ENCODE data around the gene ACVR1B. TPM values are rescaled to one million over a fixed set of nuclear protein-coding genes. Genes with fewer than 3 reads are reported as not detected.

The ACVR1B gene
- total RNA-seq, 1 donor from 2014 or later: 2.4 TPM

GRCh38 chr12:51911788-51912711, 39.4 kb upstream of the ACVR1B start:
- intact Hi-C loops (cut with micrococcal nuclease): no loop called here
- Mint-ChIP-seq H3K9me3 (no peaks in the 10 kb centered on the region), H3K27ac (no peak overlapping the region), H3K4me1 (ENCODE audit: low read depth) (no peaks in the 10 kb centered on the region), H3K27me3 (ENCODE audit: low read depth) (peaks cover 31% of the 10 kb centered on the region), H3K4me3 (ENCODE audit: low read depth) (no peak overlapping the region), H3K36me3 (ENCODE audit: low read depth) (no peaks in the 10 kb centered on the region)
- no peak for DNase-seq (ENCODE audit: low spot score)

DNA sequence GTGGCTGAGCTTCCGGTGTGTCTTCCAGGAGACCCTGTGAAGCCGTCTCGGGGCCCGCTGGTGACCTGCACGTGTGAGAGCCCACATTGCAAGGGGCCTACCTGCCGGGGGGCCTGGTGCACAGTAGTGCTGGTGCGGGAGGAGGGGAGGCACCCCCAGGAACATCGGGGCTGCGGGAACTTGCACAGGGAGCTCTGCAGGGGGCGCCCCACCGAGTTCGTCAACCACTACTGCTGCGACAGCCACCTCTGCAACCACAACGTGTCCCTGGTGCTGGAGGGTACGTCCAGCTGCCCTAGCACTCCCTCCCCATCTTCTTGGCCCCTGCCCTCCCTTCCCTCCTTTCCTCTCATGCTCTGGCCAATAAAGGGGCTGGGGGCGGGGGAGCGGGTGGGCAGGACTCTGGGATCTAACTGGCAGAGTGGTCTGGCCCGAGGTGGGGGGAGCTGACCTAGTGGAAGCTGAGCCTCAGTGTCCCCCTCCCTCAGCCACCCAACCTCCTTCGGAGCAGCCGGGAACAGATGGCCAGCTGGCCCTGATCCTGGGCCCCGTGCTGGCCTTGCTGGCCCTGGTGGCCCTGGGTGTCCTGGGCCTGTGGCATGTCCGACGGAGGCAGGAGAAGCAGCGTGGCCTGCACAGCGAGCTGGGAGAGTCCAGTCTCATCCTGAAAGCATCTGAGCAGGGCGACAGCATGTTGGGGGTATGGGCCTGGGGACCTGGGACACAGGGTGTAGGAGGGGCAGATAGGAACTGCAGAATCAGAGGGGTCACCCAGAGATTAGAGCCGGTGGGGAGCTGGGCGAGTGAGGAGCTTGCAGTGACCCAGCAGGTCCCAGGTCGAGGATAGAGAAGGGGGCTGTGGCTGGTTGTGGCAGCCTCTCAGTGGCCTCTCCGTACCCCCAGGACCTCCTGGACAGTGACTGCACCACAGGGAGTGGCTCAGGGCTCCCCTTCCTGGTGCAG, 38.1 kb upstream of the ACVR1B start:
- no peak for DNase-seq (ENCODE audit: low spot score)
- H3K27ac Mint-ChIP-seq: no peak overlapping the region
- H3K4me1 Mint-ChIP-seq (ENCODE audit: low read depth): no peaks in the 10 kb centered on the region
- no peaks in the 10 kb centered on the region for H3K36me3 Mint-ChIP-seq (ENCODE audit: low read depth)
- H3K4me3 Mint-ChIP-seq (ENCODE audit: low read depth): no peak overlapping the region
- H3K27me3 Mint-ChIP-seq (ENCODE audit: low read depth): peaks cover 25% of the 10 kb centered on the region
- intact Hi-C loops (cut with micrococcal nuclease): no loop called here
- no peaks in the 10 kb centered on the region for H3K9me3 Mint-ChIP-seq

- Mint-ChIP-seq H3K27ac (no peak overlapping the region), H3K4me3 (ENCODE audit: low read depth) (no peak overlapping the region), H3K9me3 (no peaks in the 10 kb centered on the region), H3K36me3 (ENCODE audit: low read depth) (no peaks in the 10 kb centered on the region), H3K4me1 (ENCODE audit: low read depth) (no peaks in the 10 kb centered on the region), H3K27me3 (ENCODE audit: low read depth) (peaks cover 18% of the 10 kb centered on the region)
- DNase-seq (ENCODE audit: low spot score): no peak
- intact Hi-C loops (cut with micrococcal nuclease): no loop called here
Observed at GRCh38 chr12:51914034-51914923, 37.2 kb upstream of the ACVR1B start.

- DNase-seq (ENCODE audit: low spot score): no peak
- Mint-ChIP-seq H3K27me3 (ENCODE audit: low read depth) (peaks cover 12% of the 10 kb centered on the region), H3K4me3 (ENCODE audit: low read depth) (no peak overlapping the region), H3K4me1 (ENCODE audit: low read depth) (no peaks in the 10 kb centered on the region), H3K27ac (no peak overlapping the region), H3K36me3 (ENCODE audit: low read depth) (no peaks in the 10 kb centered on the region), H3K9me3 (no peaks in the 10 kb centered on the region)
- intact Hi-C loops (cut with micrococcal nuclease): no loop called here
Observed at GRCh38 chr12:51915003-51915625, 36.4 kb upstream of the ACVR1B start.

DNA sequence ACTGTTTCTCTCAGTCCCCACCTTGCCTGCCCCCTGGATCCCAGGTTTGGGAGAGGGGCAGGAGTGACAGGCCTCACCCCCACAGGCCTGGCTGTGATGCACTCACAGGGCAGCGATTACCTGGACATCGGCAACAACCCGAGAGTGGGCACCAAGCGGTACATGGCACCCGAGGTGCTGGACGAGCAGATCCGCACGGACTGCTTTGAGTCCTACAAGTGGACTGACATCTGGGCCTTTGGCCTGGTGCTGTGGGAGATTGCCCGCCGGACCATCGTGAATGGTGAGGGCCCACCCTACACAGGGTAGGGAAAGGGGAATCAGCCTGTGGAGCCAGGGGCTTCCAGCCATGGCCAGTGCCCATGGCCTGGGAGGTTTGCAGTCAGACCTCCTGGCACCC, 35.5 kb upstream of the ACVR1B start:
- intact Hi-C loops (cut with micrococcal nuclease): no loop called here
- peaks cover 8% of the 10 kb centered on the region for H3K27me3 Mint-ChIP-seq (ENCODE audit: low read depth)

GRCh38 chr12:51917041-51917590, 34.4 kb upstream of the ACVR1B start:
- no peak overlapping the region for H3K27ac Mint-ChIP-seq
- intact Hi-C loops (cut with micrococcal nuclease): no loop called here
- no peak overlapping the region for H3K4me3 Mint-ChIP-seq (ENCODE audit: low read depth)
- no peaks in the 10 kb centered on the region for H3K36me3 Mint-ChIP-seq (ENCODE audit: low read depth)
- H3K27me3 Mint-ChIP-seq (ENCODE audit: low read depth): peaks cover 3% of the 10 kb centered on the region
- no peak for DNase-seq (ENCODE audit: low spot score)
- H3K4me1 Mint-ChIP-seq (ENCODE audit: low read depth): no peaks in the 10 kb centered on the region
- H3K9me3 Mint-ChIP-seq: no peaks in the 10 kb centered on the region

More for the DNA sequence above, 35.5 kb upstream of the ACVR1B start:
- Mint-ChIP-seq H3K4me1 (ENCODE audit: low read depth) (no peaks in the 10 kb centered on the region), H3K27ac (no peak overlapping the region), H3K4me3 (ENCODE audit: low read depth) (no peak overlapping the region), H3K9me3 (no peaks in the 10 kb centered on the region), H3K36me3 (ENCODE audit: low read depth) (no peaks in the 10 kb centered on the region)
- DNase-seq (ENCODE audit: low spot score): no peak

GRCh38 chr12:51917746-51918453, 33.6 kb upstream of the ACVR1B start:
- no peak overlapping the region for H3K27ac Mint-ChIP-seq
- no peaks in the 10 kb centered on the region for H3K27me3 Mint-ChIP-seq (ENCODE audit: low read depth)
- no peaks in the 10 kb centered on the region for H3K4me1 Mint-ChIP-seq (ENCODE audit: low read depth)
- intact Hi-C loops (cut with micrococcal nuclease): no loop called here
- no peak overlapping the region for H3K4me3 Mint-ChIP-seq (ENCODE audit: low read depth)
- DNase-seq (ENCODE audit: low spot score): no peak
- no peaks in the 10 kb centered on the region for H3K36me3 Mint-ChIP-seq (ENCODE audit: low read depth)
- H3K9me3 Mint-ChIP-seq: no peaks in the 10 kb centered on the region

GRCh38 chr12:51920046-51920445, 31.5 kb upstream of the ACVR1B start:
- Mint-ChIP-seq H3K4me1 (ENCODE audit: low read depth) (peaks cover 2% of the 10 kb centered on the region), H3K36me3 (ENCODE audit: low read depth) (no peaks in the 10 kb centered on the region), H3K27ac (no peak overlapping the region), H3K27me3 (ENCODE audit: low read depth) (peaks cover 9% of the 10 kb centered on the region), H3K4me3 (ENCODE audit: low read depth) (no peak overlapping the region), H3K9me3 (no peaks in the 10 kb centered on the region)
- intact Hi-C loops (cut with micrococcal nuclease): no loop called here
- DNase-seq (ENCODE audit: low spot score): no peak

DNA sequence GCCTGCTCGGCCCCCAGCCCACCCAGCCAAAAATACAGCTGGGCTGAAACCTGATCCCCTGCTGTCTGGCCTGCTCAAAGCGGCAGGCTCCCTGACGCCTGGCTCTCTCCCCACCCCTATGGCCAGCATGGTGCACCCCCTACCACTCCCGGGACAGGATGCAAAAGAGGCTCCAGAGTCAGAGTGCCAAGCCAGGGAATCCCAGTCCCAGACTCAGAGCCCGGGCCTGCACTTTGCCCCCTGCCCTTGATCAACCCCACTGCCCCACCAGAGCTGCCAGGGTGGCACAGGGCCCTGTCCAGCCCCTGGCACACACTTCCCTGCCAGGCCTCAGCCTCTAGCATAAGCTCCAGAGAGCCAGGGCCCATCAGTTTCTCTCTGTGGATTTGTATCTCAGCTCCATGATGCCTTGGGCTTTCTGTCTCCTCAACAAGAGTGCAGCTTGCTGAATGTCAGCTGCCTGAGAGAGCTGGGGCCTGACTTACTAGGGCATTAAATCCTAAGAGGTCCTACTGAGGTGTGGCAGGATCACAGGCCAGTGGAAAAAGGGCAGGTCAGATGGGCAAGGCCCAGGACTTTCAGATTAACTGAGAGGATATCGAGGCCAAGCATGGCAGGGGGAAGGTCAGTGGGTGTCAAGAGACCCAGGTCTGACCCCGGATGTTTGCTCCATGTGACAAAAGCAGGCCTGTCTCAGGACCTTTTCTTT, 30.3 kb upstream of the ACVR1B start:
- H3K4me3 Mint-ChIP-seq (ENCODE audit: low read depth): no peak overlapping the region
- peaks cover 16% of the 10 kb centered on the region for H3K27me3 Mint-ChIP-seq (ENCODE audit: low read depth)
- no peak for DNase-seq (ENCODE audit: low spot score)
- no peaks in the 10 kb centered on the region for H3K9me3 Mint-ChIP-seq
- H3K27ac Mint-ChIP-seq: no peak overlapping the region
- H3K4me1 Mint-ChIP-seq (ENCODE audit: low read depth): peaks cover 3% of the 10 kb centered on the region
- H3K36me3 Mint-ChIP-seq (ENCODE audit: low read depth): no peaks in the 10 kb centered on the region
- intact Hi-C loops (cut with micrococcal nuclease): no loop called here

DNA sequence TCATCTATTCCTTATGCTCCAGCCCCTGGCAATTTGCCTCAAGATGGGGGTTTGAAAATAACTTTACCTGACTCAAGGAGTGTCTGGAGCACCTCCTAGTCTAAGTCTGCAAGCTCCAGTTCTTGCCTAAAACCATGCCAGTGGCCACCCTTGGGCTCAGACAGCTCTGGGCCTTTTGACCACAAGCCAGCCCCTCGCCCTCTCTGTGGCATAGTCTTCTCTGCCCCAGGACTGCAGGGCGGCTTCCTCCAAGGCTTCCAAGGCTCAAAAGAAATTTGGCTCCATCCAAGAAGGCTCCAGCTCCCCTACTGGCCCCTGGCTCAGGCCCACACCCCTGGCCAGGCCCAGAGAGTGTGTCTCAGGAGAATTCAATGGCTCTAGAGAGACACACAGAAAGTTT, 29.4 kb upstream of the ACVR1B start:
- H3K36me3 Mint-ChIP-seq (ENCODE audit: low read depth): no peaks in the 10 kb centered on the region
- DNase-seq (ENCODE audit: low spot score): no peak
- H3K4me3 Mint-ChIP-seq (ENCODE audit: low read depth): no peak overlapping the region
- intact Hi-C loops (cut with micrococcal nuclease): no loop called here
- H3K27me3 Mint-ChIP-seq (ENCODE audit: low read depth): peaks cover 16% of the 10 kb centered on the region
- H3K27ac Mint-ChIP-seq: no peak overlapping the region
- peaks cover 3% of the 10 kb centered on the region for H3K4me1 Mint-ChIP-seq (ENCODE audit: low read depth)
- no peaks in the 10 kb centered on the region for H3K9me3 Mint-ChIP-seq
